ENCODE data around the gene PDE7B.
"Not testable (repeated sequence)": the region's sequence is repeated elsewhere in the genome, so short reads cannot be mapped to it uniquely, and the experiment has no call there.

The PDE7B gene

GRCh38 chr6:136070815-136071214, 219.3 kb downstream of the PDE7B start:
- DNase-seq (ENCODE audit: low read depth in 2 of 2): no peak

GRCh38 chr6:136072691-136073090, 221.2 kb downstream of the PDE7B start:
- DNase-seq (ENCODE audit: low read depth in 2 of 2): no peak

DNA sequence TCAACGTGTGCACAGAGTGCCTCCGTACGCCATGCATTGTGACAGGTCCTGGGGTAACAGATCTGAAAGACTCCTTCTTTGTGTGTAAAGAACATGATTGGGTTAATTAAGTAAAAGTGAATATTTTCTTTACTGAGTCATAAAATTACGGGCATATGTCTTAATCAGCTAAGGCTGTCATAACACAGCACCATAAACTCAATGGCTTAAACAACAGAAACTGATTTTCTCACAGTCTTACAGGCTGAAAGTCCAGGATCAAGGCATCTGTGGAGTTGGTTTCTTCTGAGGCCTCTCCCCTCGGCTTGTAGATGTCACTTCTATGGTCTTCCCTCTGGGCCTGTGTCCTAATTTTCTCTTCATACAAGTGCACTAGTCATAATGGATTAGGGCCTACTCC, 221.7 kb downstream of the PDE7B start:
- DNase-seq (ENCODE audit: low read depth in 2 of 2): no peak

DNA sequence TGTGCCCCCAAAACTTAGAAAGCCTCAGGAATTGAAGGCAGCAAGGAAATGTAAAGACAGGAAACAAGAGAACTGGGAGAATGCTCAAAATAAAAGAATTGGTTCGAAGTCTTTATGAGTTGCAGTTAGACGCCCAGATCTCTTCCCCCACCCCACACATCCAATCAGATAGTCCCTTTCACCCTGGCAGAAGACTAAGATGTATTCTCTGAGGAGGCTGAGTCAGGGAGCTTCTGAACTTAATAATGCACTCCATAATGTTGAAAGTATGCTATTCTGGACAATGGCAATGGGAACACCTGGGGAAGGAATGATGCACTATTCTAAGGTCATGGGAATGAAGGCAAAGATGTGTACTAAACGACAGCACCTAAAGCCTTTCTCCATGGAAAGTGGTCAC, 225.0 kb downstream of the PDE7B start:
- no peak for DNase-seq (ENCODE audit: low read depth in 2 of 2)

- no peak for DNase-seq (ENCODE audit: low read depth in 2 of 2)
Observed at GRCh38 chr6:136077834-136078576, 226.5 kb downstream of the PDE7B start.

DNA sequence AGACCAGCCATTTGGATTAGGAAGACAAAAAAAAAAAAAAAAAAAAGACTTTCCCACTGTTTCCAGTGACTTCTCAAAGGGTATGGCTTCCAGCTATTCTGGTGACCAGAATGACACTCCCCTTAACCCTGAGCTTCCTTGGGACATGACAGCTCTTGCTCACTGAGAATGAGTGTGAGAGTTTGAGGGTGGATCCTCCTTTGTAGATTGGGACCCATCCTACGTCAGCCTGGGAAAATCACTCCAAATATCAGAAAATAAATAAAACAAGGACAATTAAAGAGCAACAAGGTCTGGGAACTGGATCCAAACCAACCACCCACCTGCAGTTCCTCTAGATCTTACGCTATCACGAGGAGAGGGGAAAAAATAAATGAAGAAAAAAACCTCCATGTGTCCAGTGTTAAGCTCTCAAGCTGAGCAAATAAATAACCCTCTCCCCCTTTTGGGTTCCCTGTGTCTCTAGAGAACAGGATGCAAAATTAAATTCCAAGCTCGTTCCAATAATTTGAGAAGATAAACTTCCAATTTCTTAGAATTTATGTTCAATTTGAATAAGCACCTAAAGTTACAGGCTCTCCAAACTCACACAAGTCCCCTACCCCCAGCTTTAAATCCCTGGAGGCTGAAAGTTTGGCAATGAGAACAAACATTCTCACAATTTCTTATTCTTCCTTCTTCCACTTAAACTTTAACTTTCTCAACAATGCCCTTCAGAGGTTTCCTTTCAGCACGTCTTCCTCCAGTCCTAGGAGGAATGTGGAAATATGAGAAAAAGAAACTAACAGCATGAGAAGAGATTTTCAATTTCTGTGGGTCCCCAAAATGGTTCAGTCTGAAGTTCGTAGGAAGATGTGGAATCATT, 228.4 kb downstream of the PDE7B start:
- DNase-seq (ENCODE audit: low read depth in 2 of 2): no peak

DNA sequence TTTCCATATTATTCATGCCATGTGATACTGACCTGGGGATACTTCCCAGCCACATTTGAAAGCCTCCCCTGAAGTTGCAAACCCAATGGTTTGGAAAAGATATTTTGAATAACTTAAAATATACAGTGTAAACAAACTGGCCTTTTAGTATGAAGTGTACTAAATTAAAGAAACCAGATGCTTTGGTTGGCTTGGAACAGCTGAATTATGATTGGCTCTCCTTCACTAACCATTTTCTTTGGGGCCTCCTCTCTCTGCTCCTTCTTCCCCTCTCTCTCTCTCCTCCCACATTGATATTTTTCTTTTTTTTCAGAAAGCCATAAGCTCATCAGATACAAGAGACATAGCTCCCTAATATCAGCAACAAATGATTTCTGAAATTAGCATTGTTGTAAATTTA, 232.0 kb downstream of the PDE7B start:
- DNase-seq (ENCODE audit: low read depth in 2 of 2): no peak

GRCh38 chr6:136084403-136084802, 232.9 kb downstream of the PDE7B start:
- no peak for DNase-seq (ENCODE audit: low read depth in 2 of 2)

GRCh38 chr6:136085370-136086115, 234.0 kb downstream of the PDE7B start:
- no peak for DNase-seq (ENCODE audit: low read depth in 2 of 2)

DNA sequence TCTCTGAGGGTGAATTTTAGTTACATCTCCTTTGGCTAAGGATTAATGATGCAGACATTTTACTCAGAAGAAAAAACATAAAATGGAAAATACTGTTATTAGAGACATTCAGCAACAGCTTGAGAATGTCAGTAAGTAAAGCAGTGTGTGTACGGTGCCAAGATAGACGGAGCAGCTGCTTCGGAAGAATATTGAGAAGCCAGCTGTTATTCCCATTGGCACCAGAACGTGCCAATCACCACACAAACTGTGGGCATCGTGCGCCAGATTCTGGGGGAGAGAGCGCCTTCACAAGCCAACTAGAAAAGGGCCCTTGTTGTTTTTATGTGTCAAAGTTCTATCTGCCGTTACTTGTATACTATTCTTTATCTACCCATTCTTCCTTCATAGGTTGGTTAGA, 235.2 kb downstream of the PDE7B start:
- no peak for DNase-seq (ENCODE audit: low read depth in 2 of 2)

DNA sequence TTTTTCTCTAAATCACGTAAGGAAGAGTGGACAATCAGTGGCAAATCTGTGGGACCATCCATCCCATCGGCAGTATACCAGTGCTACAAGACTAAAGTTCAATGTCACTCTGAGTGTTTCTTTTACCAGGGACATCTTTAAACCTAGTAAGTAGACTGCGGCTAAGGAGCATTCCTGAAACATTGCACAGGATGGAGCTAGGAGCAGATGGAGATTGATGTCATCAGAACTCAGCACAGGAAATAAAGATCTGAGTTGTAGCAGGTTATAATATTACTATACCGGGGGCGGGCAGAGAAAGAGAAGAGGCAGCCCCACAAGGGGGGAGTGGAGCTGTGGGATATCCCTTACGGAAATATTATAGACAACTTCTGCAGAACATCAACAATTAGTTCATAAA, 236.5 kb downstream of the PDE7B start:
- no peak for DNase-seq (ENCODE audit: low read depth in 2 of 2)

DNA sequence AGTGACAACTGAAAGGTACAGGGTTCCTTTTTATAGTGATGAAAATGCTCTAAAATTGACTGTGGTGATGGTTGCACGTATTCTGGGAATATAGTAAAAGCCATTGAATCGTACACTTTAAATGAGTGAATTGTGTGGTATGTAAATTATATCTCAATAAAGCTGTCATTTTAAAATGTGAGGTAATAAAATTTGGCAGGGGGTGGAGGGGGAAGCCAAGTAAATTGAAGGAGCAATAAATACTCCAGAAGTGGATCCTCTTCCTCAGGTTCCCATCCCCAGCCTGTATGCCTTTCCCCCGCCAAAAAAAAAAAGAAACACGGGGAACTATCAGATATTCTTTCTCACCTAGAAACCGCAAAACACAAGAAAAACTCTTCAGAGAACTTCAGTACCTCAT, 237.2 kb downstream of the PDE7B start:
- no peak for DNase-seq (ENCODE audit: low read depth in 2 of 2)

DNA sequence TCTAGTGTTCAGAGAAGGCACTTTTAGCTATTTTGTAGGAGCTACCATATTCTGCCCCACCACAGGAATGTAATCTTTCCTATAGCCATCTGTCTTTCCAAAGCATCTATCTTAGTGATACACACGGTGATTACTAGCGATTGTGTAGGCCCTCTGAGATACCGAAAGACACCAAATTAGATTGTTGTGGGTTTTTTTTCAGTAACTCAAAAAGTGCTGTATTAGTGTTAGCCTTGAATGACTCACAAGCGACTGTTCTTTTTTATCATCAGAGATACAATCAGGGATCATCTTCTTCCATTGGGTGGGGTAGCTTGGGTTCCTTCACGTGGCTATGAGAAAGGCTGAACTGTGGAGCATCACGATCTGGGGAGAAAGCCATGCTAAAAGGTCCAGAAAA, 238.4 kb downstream of the PDE7B start:
- no peak for DNase-seq (ENCODE audit: low read depth in 2 of 2)

DNA sequence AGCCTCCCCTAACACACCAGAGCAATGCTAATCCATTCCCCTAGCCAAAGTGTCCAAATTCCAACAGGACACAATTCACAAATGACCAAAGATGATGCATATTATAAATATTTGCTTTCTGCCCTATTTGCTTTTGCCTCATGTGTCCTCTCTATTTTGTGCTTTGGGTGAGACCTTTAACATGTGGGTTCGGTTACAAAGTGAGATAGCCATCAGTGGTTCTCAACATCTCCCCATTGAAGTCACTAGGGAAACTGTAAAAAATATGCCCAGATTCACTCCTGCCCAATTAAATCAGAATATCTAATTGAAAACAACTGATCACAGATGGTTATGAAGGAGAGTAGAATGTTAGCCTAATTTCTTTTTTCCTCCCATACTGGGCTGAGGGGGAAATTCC, 239.4 kb downstream of the PDE7B start:
- DNase-seq (ENCODE audit: low read depth in 2 of 2): no peak

- DNase-seq (ENCODE audit: low read depth in 2 of 2): no peak
Observed at GRCh38 chr6:136092897-136093296, 241.4 kb downstream of the PDE7B start.

- no peak for DNase-seq (ENCODE audit: low read depth in 2 of 2)
Observed at GRCh38 chr6:136093835-136094234, 242.3 kb downstream of the PDE7B start.

DNA sequence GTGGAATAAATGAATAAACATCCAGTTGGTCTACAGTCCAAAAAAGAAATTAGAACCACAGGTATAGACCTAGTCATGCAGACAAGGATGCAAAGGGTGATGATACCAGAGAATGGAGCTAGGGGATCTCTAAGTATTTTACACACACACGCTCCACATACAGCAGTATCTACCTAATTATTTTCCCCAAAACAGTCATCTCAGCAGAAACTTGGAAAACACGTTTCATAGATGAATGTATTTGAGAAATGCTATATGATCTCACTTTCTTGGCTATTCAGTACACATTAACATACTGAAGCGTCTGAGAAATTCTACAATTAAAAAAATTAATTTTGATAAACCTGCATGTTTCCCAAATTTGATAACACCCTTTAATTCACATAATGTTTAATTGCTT, 243.3 kb downstream of the PDE7B start:
- no peak for DNase-seq (ENCODE audit: low read depth in 2 of 2)

GRCh38 chr6:136095986-136096385, 244.5 kb downstream of the PDE7B start:
- no peak for DNase-seq (ENCODE audit: low read depth in 2 of 2)

DNA sequence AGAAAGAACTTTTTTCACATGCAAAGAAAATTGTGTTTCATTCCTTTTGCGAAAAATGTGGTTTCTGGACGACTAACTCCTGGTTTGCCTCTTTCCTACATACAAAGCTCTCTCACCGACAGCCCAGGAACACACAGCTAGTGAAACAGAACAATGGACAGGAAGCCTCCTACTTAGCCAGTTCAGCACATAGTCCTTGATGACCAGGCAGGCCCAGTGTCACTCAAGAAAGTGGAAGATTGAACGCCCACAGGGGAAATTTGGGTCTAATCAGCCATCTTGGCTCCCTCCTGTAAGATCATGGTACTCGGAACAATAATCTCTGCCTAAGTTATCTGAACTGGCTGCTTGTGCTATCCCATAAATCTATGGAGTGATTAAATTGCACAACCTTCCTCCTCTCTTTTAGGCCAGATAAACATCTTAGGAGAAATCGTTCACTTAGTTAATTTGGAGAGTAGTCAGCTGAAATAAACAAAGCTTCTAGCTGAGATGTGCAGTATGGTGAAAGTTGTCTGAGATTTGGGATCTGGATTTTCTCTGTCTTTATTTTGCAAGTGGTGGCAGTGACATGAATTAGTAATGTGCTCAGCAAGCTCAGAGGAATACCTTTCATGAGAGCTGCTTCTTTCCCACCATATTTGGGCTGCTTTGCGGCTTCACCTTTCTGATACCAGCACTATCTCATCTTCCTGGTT, 251.6 kb downstream of the PDE7B start:
- no peak for DNase-seq (ENCODE audit: low read depth in 2 of 2)

GRCh38 chr6:136103763-136104311, 252.3 kb downstream of the PDE7B start:
- DNase-seq (ENCODE audit: low read depth in 2 of 2): no peak

- DNase-seq (ENCODE audit: low read depth in 2 of 2): no peak
Observed at GRCh38 chr6:136104556-136104955, 253.1 kb downstream of the PDE7B start.

GRCh38 chr6:136105797-136106196, 254.3 kb downstream of the PDE7B start:
- DNase-seq (ENCODE audit: low read depth in 2 of 2): not testable (repeated sequence)

Measured in stimulated activated CD4-positive, alpha-beta T cell treated with anti-CD3 and anti-CD28 coated beads, Interleukin-1b, Interleukin-23, amount 100 ng/mL, for 1 hour (primary cell).